Measurements from ENCODE around the gene CFDP1. TPM values are rescaled to one million over a fixed set of nuclear protein-coding genes. Genes with fewer than 3 reads are reported as not detected.

CFDP1 gene
- total and polyA plus RNA-seq, 2 donors (not counting 1 experiment from before 2014, with no cell fraction given): 6.3 to 42.8 TPM

DNA sequence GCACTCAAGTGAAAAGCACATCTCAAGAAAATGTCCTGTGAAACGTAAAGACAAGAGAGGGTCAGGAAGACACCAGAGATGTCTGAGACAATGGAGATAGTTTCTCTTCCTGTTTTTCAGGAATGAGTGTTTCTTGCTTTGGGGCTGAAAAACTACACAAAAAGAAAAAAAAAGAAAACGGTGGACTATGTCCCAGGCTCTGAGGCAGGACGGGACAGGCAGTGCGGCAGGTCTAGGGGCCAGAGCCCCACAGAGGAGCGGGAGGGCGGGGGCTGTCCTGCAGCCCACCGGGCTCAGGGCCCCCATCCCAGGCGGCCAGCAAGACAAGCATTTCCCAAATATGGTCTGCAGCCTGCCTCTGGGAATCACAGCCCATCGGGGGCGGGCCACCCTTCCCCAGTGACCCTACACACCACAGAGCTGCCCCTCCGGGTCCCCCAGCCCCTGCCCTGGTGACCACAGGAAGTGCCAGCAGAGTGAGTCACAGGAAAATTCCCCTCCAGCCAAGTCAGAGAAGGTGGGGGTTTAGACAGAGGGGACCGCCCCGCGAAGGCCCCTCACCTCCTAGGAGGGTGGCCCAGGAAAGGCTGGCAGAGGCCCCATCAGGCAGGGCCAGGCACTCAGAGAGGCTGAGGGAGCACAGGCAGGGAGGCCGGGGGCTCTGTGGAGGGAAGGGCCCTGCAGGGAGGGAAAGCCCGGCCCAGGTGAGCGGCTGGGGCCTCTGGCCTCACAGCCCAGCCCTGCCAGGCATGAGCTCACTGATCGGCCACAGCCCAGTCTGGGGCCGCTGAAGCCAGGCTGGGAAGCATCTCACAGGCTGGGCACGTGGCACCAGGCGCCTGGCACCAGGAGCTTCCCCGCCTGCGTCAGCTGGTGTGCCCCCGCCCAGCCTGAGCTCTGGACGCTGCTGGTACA is 188.2 kb downstream of the CFDP1 start:
- H3K9me3 Mint-ChIP-seq (ENCODE audit: insufficient read depth): no peaks in the 10 kb centered on the region
- H3K79me2 ChIP-seq (ENCODE audit: control insufficient read depth, insufficient read depth, low read length): no peaks in the 10 kb centered on the region
- H3K4me3 ChIP-seq (ENCODE audit: control extremely low read depth in 1 of 5, extremely low read depth in 1 of 5, insufficient read depth in 1 of 5, low read depth in 2 of 5, low read length in 4 of 5): no peak overlapping the region
- H3K4me2 ChIP-seq (replicated peaks; ENCODE audit: low read depth, low read length, poor library complexity, severe bottlenecking): no peak overlapping the region
- ATAC-seq (ENCODE audit: low read depth) (no peak), DNase-seq (no peak)
- H3K27ac Mint-ChIP-seq: peak overlapping the region; percentile 8
- H3K27me3 ChIP-seq (replicated peaks in 1 of 4; ENCODE audit: control extremely low read depth in 1 of 4, control insufficient read depth in 3 of 4, insufficient read depth in 4 of 4, low read length in 3 of 4): peaks cover 0 to 82% (median 12%) of the 10 kb centered on the region in 4 experiments
- peaks cover 11% of the 10 kb centered on the region for H3K4me1 Mint-ChIP-seq
- CTCF ChIA-PET: interaction anchor here (1.0 kb wide), 1 partner anchor 12 kb away, joined by 3 read pairs; no protein-coding TSS in a partner anchor
- no peaks in the 10 kb centered on the region for H3K9me3 ChIP-seq (ENCODE audit: control extremely low read depth in 1 of 3, control insufficient read depth in 2 of 3, insufficient read depth in 1 of 3, low read length in 2 of 3)
- H3K9ac ChIP-seq (ENCODE audit: low read length): no peak overlapping the region
- no peak overlapping the region for H3K27ac ChIP-seq (ENCODE audit: low read length in 2 of 2)
- H3K27me3 Mint-ChIP-seq: peaks cover 79% of the 10 kb centered on the region
- intact Hi-C loops (cut with micrococcal nuclease): no loop called here
- TF ChIP-seq, protein P1, sequence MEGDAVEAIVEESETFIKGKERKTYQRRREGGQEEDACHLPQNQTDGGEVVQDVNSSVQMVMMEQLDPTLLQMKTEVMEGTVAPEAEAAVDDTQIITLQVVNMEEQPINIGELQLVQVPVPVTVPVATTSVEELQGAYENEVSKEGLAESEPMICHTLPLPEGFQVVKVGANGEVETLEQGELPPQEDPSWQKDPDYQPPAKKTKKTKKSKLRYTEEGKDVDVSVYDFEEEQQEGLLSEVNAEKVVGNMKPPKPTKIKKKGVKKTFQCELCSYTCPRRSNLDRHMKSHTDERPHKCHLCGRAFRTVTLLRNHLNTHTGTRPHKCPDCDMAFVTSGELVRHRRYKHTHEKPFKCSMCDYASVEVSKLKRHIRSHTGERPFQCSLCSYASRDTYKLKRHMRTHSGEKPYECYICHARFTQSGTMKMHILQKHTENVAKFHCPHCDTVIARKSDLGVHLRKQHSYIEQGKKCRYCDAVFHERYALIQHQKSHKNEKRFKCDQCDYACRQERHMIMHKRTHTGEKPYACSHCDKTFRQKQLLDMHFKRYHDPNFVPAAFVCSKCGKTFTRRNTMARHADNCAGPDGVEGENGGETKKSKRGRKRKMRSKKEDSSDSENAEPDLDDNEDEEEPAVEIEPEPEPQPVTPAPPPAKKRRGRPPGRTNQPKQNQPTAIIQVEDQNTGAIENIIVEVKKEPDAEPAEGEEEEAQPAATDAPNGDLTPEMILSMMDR (IDR thresholded peaks at IDR 0.05): no peak
- TF ChIP-seq EZH2 (IDR thresholded peaks at IDR 0.05; ENCODE audit: borderline replicate concordance, insufficient read depth, low read depth, low read length, poor library complexity, severe bottlenecking): no peak
- H3K36me3 ChIP-seq (replicated peaks in 1 of 2; ENCODE audit: control extremely low read depth in 1 of 2, control insufficient read depth in 1 of 2, extremely low read depth in 1 of 2, insufficient read depth in 2 of 2, low read length in 1 of 2): no peaks in the 10 kb centered on the region
- 77% methylated on average over 22 of the region's 25 CpGs for WGBS (ENCODE audit: insufficient coverage)
- H2AFZ ChIP-seq (ENCODE audit: insufficient read depth, low read depth, low read length, poor library complexity, severe bottlenecking): no peak overlapping the region
- H3K4me3 Mint-ChIP-seq: no peak overlapping the region
- H3K4me1 ChIP-seq (ENCODE audit: control insufficient read depth in 2 of 2, insufficient read depth in 2 of 2, low read length in 2 of 2): peaks cover 2 to 10% of the 10 kb centered on the region in 2 donors
- POLR2A ChIA-PET: no interaction called here
- no peaks in the 10 kb centered on the region for H4K20me1 ChIP-seq (ENCODE audit: control insufficient read depth, insufficient read depth, low read length, poor library complexity, severe bottlenecking)

DNA sequence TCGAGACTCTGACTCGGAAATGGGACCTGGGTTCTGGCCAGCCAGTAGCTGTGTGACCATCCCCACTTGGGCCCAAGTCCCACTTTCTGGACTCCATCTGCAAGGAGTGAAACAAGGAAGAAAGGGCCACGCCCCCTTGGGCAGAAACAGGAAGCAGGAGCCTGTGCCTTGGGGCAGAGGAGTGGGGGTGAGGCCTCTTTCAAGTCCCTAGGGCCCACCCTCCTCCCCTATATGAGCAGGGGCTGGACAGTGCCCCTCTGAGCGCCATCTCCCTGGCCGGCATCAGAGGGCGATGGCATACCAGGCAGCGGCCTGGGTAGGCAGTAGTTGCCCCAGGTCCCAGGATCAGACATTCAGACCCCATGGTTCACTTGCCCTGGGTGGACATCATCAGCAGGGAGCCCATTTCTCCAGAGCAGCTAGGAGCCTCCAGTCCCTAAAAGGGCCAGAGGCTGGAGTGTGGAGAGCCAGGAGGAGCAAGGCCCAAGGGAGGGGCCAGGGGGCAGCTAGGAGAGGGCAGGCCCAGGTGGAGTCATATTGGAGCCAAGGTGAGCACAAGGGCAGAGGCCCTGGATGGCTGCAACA is 189.0 kb downstream of the CFDP1 start:
- Mint-ChIP-seq H3K4me3 (no peak overlapping the region), H3K27me3 (peaks cover 77% of the 10 kb centered on the region), H3K27ac (peak overlapping the region; percentile 8), H3K9me3 (ENCODE audit: insufficient read depth) (no peaks in the 10 kb centered on the region), H3K4me1 (peaks cover 8% of the 10 kb centered on the region)
- Histone ChIP-seq H3K79me2 (ENCODE audit: control insufficient read depth, insufficient read depth, low read length) (no peaks in the 10 kb centered on the region), H2AFZ (ENCODE audit: insufficient read depth, low read depth, low read length, poor library complexity, severe bottlenecking) (no peak overlapping the region), H3K4me1 (ENCODE audit: control insufficient read depth in 2 of 2, insufficient read depth in 2 of 2, low read length in 2 of 2) (peaks cover 0 to 10% of the 10 kb centered on the region in 2 donors), H4K20me1 (ENCODE audit: control insufficient read depth, insufficient read depth, low read length, poor library complexity, severe bottlenecking) (no peaks in the 10 kb centered on the region), H3K4me2 (replicated peaks; ENCODE audit: low read depth, low read length, poor library complexity, severe bottlenecking) (no peak overlapping the region), H3K9me3 (ENCODE audit: control extremely low read depth in 1 of 3, control insufficient read depth in 2 of 3, insufficient read depth in 1 of 3, low read length in 2 of 3) (no peaks in the 10 kb centered on the region), H3K27ac (ENCODE audit: low read length in 2 of 2) (no peak overlapping the region), H3K27me3 (replicated peaks in 1 of 4; ENCODE audit: control extremely low read depth in 1 of 4, control insufficient read depth in 3 of 4, insufficient read depth in 4 of 4, low read length in 3 of 4) (peaks cover 0 to 81% (median 9%) of the 10 kb centered on the region in 4 experiments), H3K9ac (ENCODE audit: low read length) (no peak overlapping the region), H3K36me3 (replicated peaks in 1 of 2; ENCODE audit: control extremely low read depth in 1 of 2, control insufficient read depth in 1 of 2, extremely low read depth in 1 of 2, insufficient read depth in 2 of 2, low read length in 1 of 2) (no peaks in the 10 kb centered on the region), H3K4me3 (ENCODE audit: control extremely low read depth in 1 of 5, extremely low read depth in 1 of 5, insufficient read depth in 1 of 5, low read depth in 2 of 5, low read length in 4 of 5) (no peak overlapping the region)
- POLR2A ChIA-PET: no interaction called here
- ATAC-seq (ENCODE audit: low read depth) (no peak), DNase-seq (no peak)
- intact Hi-C loops (cut with micrococcal nuclease): no loop called here
- WGBS (ENCODE audit: insufficient coverage): 95% methylated on average over 6 of the region's 7 CpGs
- TF ChIP-seq, protein P1 (IDR thresholded peaks at IDR 0.05): no peak
- TF ChIP-seq EZH2 (IDR thresholded peaks at IDR 0.05; ENCODE audit: borderline replicate concordance, insufficient read depth, low read depth, low read length, poor library complexity, severe bottlenecking): no peak
- CTCF ChIA-PET: no interaction called here

Measured in B cell (primary cell).